OCI-LY3 (cell line): ENCODE data around the gene CYP26C1.

Source experiments
- H2AFZ ChIP-seq: fragments of 200-600, 300-600 bp; shearing (Covaris generic); 2 replicates; pipeline ENCODE4 v1.6.0; 2014; ENCODE audit warnings: antibody characterized with exemption, low read depth, low read length
- H3K27ac ChIP-seq: fragments of 200-600, 300-600 bp; sonication (generic); 2 replicates; pipeline ENCODE4 v1.5.1; 2014; ENCODE audit warnings: mild to moderate bottlenecking, low read length, moderate library complexity, mixed read lengths
- H3K27me3 ChIP-seq: fragments of 200-600, 300-600 bp; sonication (generic); 2 replicates; pipeline ENCODE4 v1.6.1; 2014; ENCODE audit warnings: low read depth, low read length, mixed read lengths
- H3K36me3 ChIP-seq: fragments of 200-600, 300-600 bp; sonication (generic); replicated peaks from 2 replicates; pipeline ENCODE3; 2014; ENCODE audit warnings: low read depth, low read length, mixed read lengths
- H3K4me1 ChIP-seq: fragments of 300-600, 200-600 bp; sonication (generic); 2 replicates; pipeline ENCODE4 v1.6.1; 2014; ENCODE audit warnings: low read length, mixed read lengths
- H3K4me2 ChIP-seq: fragments of 200-600, 300-600 bp; sonication (generic); 2 replicates; pipeline ENCODE4 v1.6.1; 2014; ENCODE audit warnings: low read length, mixed read lengths
- H3K4me3 ChIP-seq: fragments of 300-600, 200-600 bp; sonication (generic); 2 replicates; pipeline ENCODE4 v1.5.1; 2014; ENCODE audit warnings: antibody characterized with exemption, mild to moderate bottlenecking, low read length, moderate library complexity
- H3K79me2 ChIP-seq: fragments of 300-600, 200-600 bp; shearing (Covaris generic); 2 replicates; pipeline ENCODE4 v1.6.1; 2014; ENCODE audit warnings: mild to moderate bottlenecking, low read length, mixed read lengths
- H3K9ac ChIP-seq: fragments of 300-600, 200-600 bp; shearing (Covaris generic); 2 replicates; pipeline ENCODE4 v1.6.0; 2014; ENCODE audit warnings: mild to moderate bottlenecking, low read length, moderate library complexity
- H3K9me3 ChIP-seq: fragments of 200-600, 300-600 bp; shearing (Covaris generic); 2 replicates; pipeline ENCODE4 v1.6.1; 2014; ENCODE audit warnings: low read length, mixed read lengths; ENCODE audit not compliant: insufficient read depth
- H4K20me1 ChIP-seq: fragments of 200-600, 300-600 bp; sonication (generic); 2 replicates; pipeline ENCODE4 v1.6.1; 2016; ENCODE audit warnings: low read length, mixed read lengths; ENCODE audit not compliant: insufficient read depth
- CTCF ChIP-seq: fragments of 200-600, 300-600 bp; sonication (generic); IDR thresholded peaks from 2 replicates; pipeline ENCODE4 v1.5.1; 2014; ENCODE audit warnings: antibody characterized with exemption, low read length, low read depth
- EZH2phosphoT487 ChIP-seq: fragments of 200-600 bp; shearing (Covaris generic); IDR thresholded peaks from 2 replicates; pipeline ENCODE4 v1.6.1; 2018; ENCODE audit warnings: antibody characterized with exemption, mixed run types, low read depth

CYP26C1 gene

GRCh38 chr10:93061594-93062513 lies 1.3 kb downstream of the CYP26C1 start:
- Histone ChIP-seq H3K27me3 (no peaks in the 10 kb centered on the region), H3K79me2 (no peaks in the 10 kb centered on the region), H3K9me3 (no peaks in the 10 kb centered on the region), H3K4me3 (no peak overlapping the region), H3K9ac (no peak overlapping the region), H3K36me3 (peaks cover 3% of the 10 kb centered on the region), H3K27ac (no peak overlapping the region), H3K4me1 (no peaks in the 10 kb centered on the region), H2AFZ (no peak overlapping the region), H4K20me1 (no peaks in the 10 kb centered on the region), H3K4me2 (no peak overlapping the region)
- TF ChIP-seq EZH2phosphoT487: no peak
- no peak for TF ChIP-seq CTCF

GRCh38 chr10:93062514-93063143 lies 2.0 kb downstream of the CYP26C1 start:
- peaks cover 3% of the 10 kb centered on the region for H3K36me3 ChIP-seq
- H3K79me2 ChIP-seq: no peaks in the 10 kb centered on the region
- no peak overlapping the region for H2AFZ ChIP-seq
- H4K20me1 ChIP-seq: no peaks in the 10 kb centered on the region
- H3K4me3 ChIP-seq: no peak overlapping the region
- no peak overlapping the region for H3K27ac ChIP-seq
- no peak overlapping the region for H3K4me2 ChIP-seq
- H3K4me1 ChIP-seq: no peaks in the 10 kb centered on the region
- H3K9ac ChIP-seq: no peak overlapping the region
- H3K27me3 ChIP-seq: no peaks in the 10 kb centered on the region
- H3K9me3 ChIP-seq: no peaks in the 10 kb centered on the region
- no peak for TF ChIP-seq CTCF
- no peak for TF ChIP-seq EZH2phosphoT487

- no peak overlapping the region for H3K4me3 ChIP-seq
- no peaks in the 10 kb centered on the region for H3K27me3 ChIP-seq
- no peaks in the 10 kb centered on the region for H3K79me2 ChIP-seq
- H2AFZ ChIP-seq: no peak overlapping the region
- peaks cover 3% of the 10 kb centered on the region for H3K36me3 ChIP-seq
- H3K9ac ChIP-seq: no peak overlapping the region
- H3K27ac ChIP-seq: no peak overlapping the region
- H3K9me3 ChIP-seq: no peaks in the 10 kb centered on the region
- no peaks in the 10 kb centered on the region for H3K4me1 ChIP-seq
- H4K20me1 ChIP-seq: no peaks in the 10 kb centered on the region
- TF ChIP-seq EZH2phosphoT487: no peak
- no peak for TF ChIP-seq CTCF
- no peak overlapping the region for H3K4me2 ChIP-seq
Observed at GRCh38 chr10:93063144-93063976, 2.8 kb downstream of the CYP26C1 start.
